DMS114 treated with DMSO at 0.1 percent for 48 hours (cell line): Measurements from ENCODE around the gene NUPR1.
"Not testable (repeated sequence)": the region's sequence is repeated elsewhere in the genome, so short reads cannot be mapped to it uniquely, and the experiment has no call there.

Experiments
- DNase-seq: peaks from one replicate; lab custom pipeline; 2025; ENCODE audit not compliant: unreplicated experiment; lab: John Stamatoyannopoulos, UW

Gene NUPR1

DNA sequence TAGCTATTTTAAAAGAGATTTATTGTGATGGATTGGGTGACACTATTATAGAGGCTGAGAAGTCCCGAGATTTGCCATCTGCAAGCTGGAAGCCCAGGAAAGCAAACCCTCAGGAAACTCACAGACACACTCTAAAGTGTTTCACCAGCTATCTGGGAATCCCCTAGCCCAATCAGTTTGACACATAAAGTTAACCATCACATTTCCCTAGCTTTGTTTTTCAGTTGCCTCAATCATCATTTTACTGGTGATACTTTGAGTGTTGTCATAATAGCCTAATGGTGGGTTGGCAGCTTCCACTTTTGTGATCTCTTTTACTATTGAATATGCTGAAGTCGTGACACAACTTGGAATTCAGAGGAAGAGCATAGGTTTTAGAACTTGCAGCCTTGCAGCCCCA, 16.8 kb upstream of the NUPR1 start:
- no peak for DNase-seq

DNA sequence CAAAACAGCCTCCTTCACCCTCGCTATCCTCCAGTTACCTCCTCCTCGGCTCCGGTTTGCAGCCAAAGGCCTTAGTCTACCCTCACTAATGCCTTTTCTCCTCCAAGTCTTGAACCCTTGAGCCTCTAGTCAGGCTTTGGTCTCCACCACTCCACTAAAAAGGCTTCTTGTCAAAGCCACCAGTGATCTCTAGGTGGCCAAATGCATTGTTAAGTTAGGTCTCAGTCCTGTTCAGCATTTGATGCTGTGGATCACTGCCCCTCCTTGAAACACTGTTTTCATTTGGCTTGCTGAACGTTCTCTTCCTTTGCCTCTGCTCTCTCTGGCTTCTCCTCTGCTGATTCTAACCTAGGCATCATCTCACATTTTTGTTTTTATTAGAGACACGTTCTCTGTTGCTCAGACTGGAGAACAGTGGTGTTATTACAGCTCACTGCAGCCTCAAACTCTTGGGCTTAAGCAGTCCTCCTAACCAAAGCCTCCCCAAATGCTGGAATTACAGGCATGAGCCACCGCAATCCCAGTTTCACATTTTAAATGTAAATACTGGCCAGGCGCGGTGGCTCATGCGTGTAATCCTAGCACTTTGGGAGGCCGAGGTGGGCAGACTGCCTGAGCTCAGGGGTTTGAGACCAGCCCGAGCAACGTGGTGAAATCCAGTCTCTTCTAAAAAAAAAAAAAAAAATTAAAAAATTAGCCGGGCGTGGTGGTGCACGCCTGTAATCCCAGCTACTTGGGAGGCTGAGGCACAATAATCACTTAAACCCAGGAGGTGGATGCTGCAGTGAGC, 16.1 kb upstream of the NUPR1 start:
- no peak for DNase-seq

DNA sequence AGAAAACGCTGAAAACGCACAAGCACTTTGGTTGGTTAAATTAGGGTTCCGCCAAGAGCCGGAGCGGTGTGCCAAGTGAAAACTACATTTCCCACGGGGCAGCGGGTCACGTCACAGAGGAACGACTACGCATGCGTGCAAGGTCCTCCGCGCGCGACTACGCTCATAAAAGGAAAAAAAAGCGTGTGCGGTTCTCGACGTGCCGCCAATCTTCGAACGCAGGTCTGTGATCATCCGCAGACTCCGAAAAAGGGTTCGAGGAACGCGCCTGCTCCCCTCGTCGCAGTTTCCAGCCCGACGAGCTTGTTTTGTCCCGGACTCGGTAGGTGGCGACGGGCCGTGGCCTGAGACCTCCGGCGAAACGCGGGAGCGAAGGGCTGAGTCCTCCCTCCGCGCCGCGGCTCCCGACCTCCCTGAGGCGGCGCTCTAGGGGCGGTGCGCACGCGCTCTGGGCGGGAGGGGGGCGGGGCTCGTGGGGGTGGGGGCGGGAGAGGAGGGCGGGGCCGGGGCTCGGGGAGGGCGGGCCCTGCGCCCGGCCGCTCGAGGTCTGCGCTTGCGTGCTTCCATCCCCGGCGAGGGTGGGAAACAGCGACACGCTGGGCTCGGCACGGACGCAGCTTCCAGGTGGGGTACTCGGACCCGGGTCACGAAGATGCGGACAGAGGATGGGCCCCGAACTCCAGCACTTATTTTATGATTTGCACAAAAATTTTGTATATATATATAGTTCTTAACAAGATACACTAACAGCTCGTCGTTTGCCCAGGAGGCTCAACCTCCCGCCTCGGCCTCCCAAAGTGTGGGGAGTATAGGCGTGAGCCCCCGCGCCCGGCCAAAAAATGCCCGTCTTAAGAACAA, 15.2 kb upstream of the NUPR1 start, which contains the start of gene SGF29:
SGF29 (plus strand) TSS at position 145 of the 858 bp plus-strand sequence. CDS start 27,150 bp downstream, outside the sequence.
- DNase-seq, result peak; percentile 73

DNA sequence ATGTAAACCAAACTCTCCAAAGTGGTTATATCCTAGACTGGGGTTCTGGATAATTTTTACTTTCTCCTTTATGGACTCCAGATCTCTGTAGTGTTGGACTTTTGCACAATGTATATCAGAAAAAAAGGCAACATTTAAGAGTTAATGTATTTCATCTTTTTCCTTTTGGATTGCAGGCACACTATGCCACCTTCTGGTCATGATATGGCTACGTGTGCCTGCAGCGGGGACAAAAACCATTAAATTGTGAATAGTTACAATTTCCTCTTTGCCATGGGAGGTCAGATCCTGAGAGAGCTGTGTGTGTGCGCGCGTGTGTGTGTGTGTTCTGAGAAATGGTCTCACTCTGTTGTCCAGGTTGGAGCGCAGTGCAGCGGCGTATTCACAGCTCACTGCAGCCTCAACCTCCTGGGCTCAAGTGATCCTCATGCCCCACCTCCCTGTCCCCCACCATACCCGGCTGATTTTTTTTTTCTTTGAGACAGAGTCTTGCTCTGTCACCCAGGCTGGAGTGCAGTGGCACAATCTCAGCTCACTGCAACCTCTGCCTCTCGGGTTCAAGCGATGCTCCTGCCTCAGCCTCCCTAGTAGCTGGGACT, 10.6 kb upstream of the NUPR1 start:
- DNase-seq, result peak; percentile 28

DNA sequence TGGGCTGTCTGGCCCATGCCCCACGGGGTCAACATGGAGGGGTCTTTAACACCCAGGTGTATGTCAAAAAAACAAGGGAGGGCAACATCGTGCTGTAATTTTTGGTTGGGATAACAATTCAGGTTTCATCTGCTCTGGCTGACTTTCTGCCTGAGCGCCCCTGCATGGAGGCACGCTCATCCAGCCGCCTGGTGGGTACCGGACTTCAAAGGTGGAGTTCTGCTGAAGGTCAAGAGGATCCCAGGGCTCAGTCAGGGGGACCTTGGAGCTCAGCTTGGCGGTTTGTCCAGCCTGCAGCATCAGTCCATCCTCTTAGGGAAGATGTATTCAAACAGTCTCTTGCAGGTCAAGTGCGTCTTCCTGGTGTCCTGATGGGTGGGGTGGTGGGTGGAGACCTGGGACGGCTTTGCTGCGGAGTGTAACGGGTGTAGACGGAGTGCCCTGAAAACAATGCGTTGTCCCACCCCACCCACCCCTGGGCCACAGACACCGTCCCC, 9.6 kb upstream of the NUPR1 start:
- no peak for DNase-seq

DNA sequence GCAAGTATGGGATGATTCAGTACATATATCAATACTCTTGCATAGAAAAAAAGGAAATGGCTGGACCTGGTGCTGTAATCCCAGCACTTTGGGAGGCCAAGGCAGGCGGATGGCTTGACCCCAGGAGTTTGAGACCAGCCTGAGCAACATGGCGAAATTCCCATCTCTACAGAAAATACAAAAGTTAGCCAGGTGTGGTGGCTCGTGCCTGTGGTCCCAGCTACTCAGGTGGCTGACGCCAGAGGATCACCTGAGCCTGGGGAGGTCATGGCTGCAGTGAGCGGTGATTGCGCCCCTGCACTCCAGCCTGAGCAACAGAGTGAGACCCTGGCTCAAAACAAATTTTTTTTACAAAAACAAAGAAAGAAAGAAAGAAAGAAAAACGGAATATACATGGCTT, 7.9 kb upstream of the NUPR1 start:
- DNase-seq, result no peak

DNA sequence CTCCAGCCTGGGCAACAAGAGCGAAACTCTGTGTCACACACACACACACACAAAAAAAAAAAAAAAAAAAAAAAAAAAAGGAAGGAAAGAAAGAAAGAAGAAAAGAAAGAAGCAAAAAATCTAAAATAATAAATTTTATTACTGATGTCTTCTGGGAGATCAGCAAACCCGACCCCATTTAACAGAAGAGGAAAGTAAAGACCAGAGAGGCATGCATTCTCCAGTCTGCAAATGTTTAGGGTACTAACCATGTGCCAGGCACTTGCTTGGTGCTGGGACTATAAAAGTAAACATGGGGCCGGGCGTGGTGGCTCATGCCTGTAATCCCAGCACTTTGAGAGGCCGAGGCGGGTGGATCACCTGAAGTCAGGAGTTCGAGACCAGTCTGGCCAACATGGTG, 7.2 kb upstream of the NUPR1 start:
- not testable (repeated sequence) for DNase-seq

DNA sequence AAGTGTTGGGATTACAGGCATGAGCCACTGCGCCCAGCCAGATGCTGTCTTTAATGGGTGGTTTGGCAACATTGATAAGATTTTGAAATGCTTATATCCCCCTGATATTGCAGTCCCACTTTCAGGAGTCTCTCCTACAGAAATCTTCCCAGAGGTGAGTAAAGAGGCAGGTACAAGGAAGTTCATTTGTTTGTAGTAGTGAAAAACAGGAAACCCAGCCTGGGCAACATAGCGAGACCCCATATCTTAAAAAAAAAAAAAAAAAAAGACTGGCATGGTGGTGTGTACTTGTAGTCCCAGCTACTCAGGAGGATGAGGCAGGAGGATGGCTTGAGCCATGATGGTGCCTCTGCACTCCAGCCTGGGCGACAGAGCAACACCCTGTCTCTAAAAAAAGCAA, 6.2 kb upstream of the NUPR1 start:
- DNase-seq, result no peak

DNA sequence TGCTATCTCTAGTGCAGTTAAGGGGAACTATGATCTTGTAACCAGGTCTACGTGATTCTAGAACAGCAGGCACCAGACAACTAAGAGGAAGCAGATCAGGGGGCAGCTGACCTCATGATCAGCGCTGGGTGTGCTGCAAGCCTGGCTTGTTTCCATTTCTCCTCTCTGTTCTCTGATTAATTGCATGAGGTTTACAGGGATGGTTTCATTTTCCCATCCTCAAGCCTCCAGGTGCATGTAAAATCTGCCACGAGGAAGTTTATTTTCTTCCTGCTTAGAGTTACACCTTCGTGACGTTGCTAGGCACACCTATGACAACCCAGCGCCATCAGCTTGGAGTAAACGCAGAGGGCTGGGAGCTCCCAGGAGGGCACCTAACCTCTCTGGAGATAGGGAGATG, 4.3 kb upstream of the NUPR1 start:
- no peak for DNase-seq

DNA sequence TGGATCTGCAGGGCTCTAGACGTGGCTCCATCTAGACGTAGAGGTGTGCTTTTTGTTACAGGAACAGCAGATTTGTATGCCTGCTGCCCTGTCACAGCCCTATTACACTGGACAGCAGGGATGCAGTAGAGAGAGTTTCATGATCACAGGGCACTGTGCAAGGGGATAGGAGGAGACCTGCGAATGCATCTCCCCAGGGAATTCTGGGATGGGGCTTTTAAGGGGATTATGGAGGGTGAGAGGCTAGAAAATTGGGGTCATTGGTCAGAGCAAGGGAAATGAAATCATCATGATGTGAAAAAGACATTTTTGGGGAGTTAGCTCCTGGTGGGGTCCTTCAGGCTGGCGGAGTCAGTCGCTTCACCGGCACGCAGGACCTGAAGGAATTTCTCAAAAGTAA, 3.9 kb upstream of the NUPR1 start:
- DNase-seq, result no peak

DNA sequence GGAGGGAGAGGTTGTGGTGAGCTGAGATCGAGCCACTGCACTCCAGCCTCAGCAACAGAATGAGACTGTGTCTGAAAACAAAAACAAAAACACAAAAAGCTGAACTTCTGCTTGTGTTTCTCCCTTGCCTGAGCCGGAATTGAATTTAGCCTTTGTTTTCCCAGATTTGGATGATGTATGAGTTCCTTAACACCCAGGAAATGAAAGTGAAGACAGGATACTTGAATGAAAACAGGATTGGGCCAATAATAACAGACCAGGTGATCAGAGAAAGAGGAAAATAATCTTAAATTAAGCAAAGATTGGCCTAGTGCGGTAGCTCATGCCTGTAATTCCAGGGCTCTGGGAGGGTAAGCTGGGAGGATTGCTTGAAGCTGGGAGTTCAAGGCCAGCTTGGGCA, 1.6 kb upstream of the NUPR1 start:
- DNase-seq, result no peak

DNA sequence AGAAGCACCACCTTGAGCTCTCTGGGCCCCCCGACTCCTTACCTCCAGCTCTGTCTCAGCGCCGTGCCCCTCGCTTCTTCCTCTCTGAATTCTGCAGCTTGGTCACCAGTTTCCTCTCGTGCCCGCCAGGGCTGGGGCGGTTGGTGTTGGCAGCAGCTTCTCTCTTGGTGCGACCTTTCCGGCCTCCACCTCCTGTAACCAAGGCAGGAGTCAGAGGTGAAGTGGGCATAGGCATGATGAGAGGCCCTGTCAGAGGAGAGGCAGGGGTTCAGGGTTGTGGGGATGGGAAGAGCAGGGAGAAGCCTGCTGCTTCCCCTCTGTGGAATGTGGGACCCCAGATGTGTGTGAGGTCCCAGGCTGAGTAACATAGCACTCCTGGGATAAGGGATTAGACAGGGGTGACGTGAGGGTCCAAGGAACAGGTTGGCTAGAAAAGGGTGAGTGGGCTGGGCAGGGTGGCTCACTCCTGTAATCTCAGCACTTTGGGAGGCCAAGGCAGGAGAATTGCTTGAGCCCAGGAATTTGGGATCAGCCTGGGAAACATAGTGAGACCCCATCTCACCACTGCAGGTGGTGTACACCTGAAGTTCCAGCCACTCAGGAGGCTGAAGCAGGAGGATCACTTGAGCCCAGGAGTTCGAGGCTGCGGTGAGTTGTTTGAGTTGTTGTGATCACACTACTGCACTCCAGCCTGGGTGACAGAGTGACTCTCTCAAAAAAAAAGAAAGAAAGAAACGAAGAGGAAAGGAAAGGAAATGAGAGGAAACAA, 626 bp downstream of the NUPR1 start:
- DNase-seq, result no peak

DNA sequence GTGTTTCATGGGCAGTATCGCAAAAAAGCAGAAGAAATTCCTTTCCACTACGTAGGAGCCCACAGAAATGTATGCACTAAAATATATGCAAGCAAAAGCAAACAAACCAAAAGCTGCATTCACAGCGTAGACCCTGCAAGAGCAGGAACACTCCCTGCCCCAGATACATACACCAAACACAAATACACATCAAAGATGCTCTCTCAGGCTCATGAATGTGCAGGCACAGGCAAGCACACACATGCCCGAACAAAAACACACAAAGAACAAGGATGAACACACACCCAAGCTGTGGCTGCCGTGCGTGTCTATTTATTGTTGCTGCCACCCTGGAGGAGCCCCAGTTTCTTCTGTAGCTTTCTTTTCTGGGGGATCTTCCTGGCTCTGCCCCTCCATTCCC, 1.7 kb downstream of the NUPR1 start:
- DNase-seq, result no peak

DNA sequence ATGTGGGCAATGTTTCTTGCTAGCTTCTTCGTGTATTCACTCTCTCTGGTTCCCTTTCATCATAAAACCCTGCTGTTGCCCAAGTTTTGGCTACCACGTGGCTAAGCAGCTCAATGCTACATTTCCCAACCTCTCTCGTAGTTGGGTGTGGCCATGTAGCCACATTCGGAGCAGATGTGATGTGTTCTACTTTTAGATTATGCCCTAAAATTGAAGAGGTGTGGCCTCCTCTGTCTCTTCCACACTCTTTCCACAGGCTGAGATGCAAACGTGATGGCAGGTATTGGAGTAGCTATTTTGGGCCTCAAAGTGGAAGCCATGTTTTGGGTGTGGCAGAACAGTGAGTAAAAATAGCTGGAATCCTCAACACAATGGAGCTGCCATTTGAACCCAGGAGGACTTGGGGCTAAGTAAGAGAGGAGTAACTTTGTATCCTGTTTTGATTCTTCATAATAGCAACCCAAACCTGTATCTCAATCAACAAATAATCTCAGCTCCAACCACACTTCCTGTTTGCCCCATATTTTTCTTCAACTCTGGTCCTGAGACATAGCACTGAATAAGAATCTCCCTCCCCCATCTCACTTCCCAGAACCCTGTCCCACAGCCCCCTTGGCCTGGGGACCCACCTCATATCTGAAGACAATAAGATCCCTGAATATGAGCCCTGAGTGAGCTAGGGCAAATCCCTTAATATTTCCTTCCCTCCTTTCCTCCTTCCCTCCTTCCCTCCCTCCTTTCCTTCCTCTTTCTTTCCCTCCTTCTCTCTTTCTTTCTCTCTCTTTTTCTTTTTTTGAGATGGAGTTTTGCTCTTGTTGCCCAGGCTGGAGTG, 4.0 kb downstream of the NUPR1 start:
- DNase-seq, result no peak

DNA sequence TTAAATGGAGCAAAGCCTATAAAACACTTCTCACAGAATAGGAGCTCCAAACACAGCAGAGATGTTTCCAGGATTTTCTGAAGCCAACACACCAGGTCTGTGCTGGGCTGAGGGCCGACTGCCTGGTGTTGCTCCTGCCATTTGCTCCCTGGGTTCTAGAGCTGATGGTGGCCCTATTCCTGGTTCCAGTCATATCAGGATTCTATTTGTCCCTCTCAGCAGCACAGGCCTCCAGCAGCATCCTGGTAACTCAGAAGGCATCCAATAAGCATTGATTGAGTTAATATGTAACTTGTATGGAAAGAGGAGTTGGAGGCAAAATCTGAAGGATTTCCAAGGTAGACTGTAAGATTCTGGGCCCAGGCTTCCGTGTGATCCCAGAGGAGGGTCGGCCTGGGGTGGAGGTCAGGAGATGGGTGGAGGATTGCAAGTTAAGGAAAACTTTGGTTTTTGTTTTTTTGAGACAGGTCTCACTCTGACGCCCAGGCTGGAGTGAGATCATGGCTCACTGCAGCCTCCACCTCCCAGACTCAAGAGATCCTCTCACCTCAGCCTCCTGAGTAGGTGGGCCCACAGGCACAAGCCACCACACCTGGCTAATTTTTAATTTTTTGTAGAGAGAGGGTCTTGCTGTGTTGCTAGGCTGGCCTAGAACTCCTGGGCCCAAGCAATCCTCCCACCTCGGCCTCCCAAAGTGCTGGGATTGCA, 5.7 kb downstream of the NUPR1 start:
- DNase-seq, result no peak

DNA sequence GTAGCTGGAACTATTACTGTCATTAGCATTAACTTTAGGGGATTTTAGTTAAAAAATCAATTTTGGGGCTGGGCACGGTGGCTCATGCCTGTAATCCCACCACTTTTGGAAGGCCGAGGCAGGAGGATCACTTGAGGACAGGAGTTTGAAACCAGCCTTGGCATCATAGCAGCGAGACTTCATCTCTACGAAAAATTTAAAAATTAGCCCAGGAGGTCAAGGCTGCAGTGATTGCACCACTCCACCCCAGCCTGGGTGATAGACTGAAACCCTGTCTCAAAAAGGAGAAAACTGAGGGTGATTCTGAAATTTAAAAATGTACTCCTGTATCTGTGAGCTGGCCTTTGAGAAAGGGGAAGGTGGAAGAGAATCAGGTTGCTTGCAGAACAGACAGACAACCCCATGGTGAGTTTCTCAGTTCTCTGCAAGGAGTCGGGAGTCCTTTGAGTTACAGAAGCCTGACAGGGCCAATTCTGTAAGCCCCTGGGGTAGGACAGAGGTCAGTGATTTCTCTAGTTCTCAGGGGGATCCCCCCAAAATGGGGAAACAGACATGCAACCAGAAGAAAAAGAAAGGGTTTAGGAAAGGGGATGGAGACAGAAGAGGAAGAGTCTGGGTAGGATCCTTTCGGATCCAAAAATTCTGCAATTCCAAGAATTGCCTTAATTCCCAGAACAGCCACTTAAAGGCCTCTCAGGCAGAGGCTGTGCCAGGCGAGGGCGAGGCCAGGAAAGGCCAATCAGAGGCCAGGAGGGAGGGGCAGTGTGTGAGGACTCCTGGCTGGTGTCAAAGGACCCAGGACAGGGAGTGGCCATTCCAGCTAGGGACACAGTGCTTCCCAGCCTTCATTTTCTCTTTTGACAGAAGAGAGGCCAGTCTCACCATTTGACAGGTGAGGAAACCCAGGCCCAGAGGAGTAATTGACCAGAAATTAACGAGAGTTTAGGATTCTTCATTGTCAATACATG, 6.7 kb downstream of the NUPR1 start:
- no peak for DNase-seq

DNA sequence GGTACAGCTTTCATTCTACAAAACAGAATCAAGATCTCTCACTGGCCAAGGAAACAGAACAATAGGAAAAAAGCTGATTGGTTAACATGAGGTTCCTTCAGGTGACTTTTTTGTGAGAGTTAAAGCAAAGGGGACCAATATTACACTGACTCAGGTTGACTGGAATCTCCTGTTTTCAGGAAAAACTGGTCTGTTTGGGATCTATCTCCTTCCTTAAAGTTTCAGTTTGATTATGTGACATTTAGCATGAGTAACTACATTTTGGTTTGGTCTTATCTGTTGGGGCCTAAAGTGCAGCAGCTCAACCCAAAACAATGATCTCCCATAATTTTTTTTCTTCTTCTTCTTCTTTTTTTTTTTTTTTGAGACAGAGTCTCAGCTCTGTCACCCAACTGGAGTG, 9.7 kb downstream of the NUPR1 start:
- DNase-seq, result no peak

DNA sequence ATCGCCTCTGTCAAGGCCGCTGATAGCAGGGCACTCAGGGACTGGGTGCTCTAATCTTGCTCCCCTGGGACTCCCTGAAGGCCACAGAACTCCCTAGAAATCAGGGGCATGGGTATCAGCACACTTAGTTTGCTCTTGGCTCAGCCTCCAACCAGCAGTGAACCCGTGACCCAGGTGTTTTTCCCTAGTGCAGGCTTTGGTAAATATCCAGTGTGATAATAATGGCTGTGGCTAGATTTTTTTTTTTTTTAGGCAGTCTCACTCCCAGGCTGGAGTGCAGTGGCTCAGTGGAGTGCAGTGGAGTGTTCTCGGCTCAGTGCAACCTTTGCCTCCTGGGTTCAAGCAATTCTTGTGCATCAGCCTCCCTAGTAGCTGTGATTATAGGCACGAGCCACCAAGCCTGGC, 10.3 kb downstream of the NUPR1 start:
- no peak for DNase-seq
